Fibroblast of the aortic adventitia (primary cell): ENCODE measurements around the gene UTS2B. TPM values are rescaled to one million over a fixed set of nuclear protein-coding genes. Genes with fewer than 3 reads are reported as not detected.
A peak's percentile ranks its signal among the peaks of the same experiment; 100 is the strongest.

Experiments
- DNase-seq: peaks from one replicate; pipeline ENCODE4 v3.0.0-alpha.2; 2010; ENCODE audit warnings: low read depth
- H3K4me3 ChIP-seq: 2 replicates; pipeline ENCODE4 v1.5.1; 2011; ENCODE audit warnings: low read depth, mild to moderate bottlenecking, control low read depth, low read length, moderate library complexity
- CTCF ChIP-seq: IDR thresholded peaks from 2 replicates; pipeline ENCODE4 v1.5.1; 2011; ENCODE audit warnings: mild to moderate bottlenecking, low read length, control low read depth, inconsistent platforms; ENCODE audit not compliant: insufficient read depth
- total RNA-seq: library from RNA; depleted of rRNA; stranded (reverse); fragments of >200 nt; gene quantifications from 2 replicates; pipeline ENCODE4 v1.2.3, GENCODE V29; 2012; ENCODE audit warnings: low replicate concordance

Gene UTS2B
- total RNA-seq, 1 donor = 1.3 TPM

GRCh38 chr3:191372122-191372521 is 41.8 kb upstream of the UTS2B start:
- no peak for DNase-seq
- H3K4me3 ChIP-seq = no peak overlapping the region
- TF ChIP-seq CTCF = no peak

GRCh38 chr3:191369616-191370010 is 39.3 kb upstream of the UTS2B start:
- H3K4me3 ChIP-seq = no peak overlapping the region
- DNase-seq = peak; percentile 81
- TF ChIP-seq CTCF = no peak

GRCh38 chr3:191368755-191369615 is 38.7 kb upstream of the UTS2B start:
- DNase-seq = no peak
- H3K4me3 ChIP-seq = no peak overlapping the region
- no peak for TF ChIP-seq CTCF

GRCh38 chr3:191366675-191367074 is 36.3 kb upstream of the UTS2B start:
- TF ChIP-seq CTCF = no peak
- peak; percentile 55 for DNase-seq

GRCh38 chr3:191363221-191363620 is 32.9 kb upstream of the UTS2B start:
- no peak for DNase-seq

More at GRCh38 chr3:191366675-191367074, 36.3 kb upstream of the UTS2B start:
- H3K4me3 ChIP-seq = no peak overlapping the region

GRCh38 chr3:191362524-191363090 is 32.3 kb upstream of the UTS2B start:
- TF ChIP-seq CTCF = no peak
- no peak for DNase-seq
- no peak overlapping the region for H3K4me3 ChIP-seq

More at GRCh38 chr3:191363221-191363620, 32.9 kb upstream of the UTS2B start:
- no peak for TF ChIP-seq CTCF
- no peak overlapping the region for H3K4me3 ChIP-seq
